Measurements from ENCODE around the gene COLGALT1.

- no peak for TF ChIP-seq POLR2AphosphoS5 (IDR thresholded peaks at IDR 0.05)
- no peak for TF ChIP-seq POLR2A (IDR thresholded peaks at IDR 0.05)
Observed at GRCh38 chr19:17519967-17520366, 35.5 kb upstream of the COLGALT1 start.
